ENCODE data around the gene MAPKBP1.

MAPKBP1 gene

DNA sequence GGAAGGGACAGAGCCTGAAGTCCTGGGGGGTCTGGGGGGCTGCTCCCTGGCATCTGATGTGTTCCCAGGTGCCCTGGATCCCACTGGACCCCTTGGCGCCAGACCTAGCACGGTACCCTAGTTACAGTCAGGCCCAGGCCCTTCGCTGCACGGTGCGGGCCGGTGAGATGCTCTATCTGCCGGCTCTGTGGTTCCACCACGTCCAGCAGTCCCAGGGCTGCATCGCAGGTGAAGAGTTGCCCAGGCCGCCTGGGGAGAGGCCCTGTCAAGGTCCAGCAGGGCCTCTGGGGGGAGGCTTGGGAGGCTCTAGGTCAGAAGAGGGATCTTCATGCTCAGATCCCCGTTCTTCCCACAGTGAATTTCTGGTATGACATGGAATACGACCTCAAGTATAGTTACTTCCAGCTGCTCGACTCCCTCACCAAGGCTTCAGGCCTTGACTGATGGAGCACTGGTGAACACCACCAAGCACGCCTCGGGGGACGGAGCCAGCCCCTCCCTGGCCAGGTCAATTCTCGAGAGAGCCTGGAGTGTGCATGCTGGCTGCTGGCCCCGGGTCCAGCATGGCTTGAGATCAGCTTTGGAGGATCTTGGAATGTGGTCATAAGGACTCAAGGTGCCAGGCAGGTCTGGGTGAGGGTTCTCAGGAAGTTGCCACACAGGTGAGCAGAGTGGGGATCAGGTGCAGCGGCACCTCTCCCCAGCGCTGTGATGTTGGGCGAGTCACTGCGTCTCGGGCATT lies 62.6 kb downstream of the MAPKBP1 start:
- no peak overlapping the region for H3K27ac Mint-ChIP-seq
- no peak overlapping the region for H3K4me3 Mint-ChIP-seq
- peaks cover 6% of the 10 kb centered on the region for H3K36me3 Mint-ChIP-seq (ENCODE audit: low read depth)
- DNase-seq (no peak), ATAC-seq (no peak)
- no peaks in the 10 kb centered on the region for H3K9me3 Mint-ChIP-seq
- peaks cover 20% of the 10 kb centered on the region for H3K4me1 Mint-ChIP-seq
- no peaks in the 10 kb centered on the region for H3K27me3 Mint-ChIP-seq

DNA sequence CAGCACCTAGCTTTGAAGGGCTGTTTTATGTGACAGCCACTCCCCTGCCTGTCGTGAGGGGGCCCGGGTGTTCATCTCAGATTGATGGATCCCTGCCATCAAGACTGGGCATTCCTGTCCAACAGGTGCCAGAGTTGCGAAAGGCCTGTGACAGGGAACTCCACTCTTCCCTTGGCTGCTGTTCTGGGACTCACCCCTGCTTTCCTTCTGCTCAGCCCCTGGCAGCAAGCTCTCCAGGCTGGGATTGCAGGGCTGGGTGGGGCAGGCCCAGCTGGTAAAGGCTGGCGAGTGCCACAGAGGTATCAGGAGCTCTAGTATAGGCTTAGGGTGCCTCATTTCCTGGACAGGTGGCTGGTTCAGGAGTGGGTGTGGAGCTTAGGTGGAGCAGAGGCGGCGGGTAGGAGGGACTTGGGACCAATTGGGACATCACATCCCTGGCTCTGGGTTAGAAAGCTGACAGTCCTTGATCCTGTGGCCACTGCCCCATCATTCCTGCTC lies 64.2 kb downstream of the MAPKBP1 start, which contains the start of gene PLA2G4B:
Gene PLA2G4B, plus strand, starts transcription at position 448 of the 498 bp plus-strand sequence. CDS start 67 bp downstream, outside the sequence.
- DNase-seq, result no peak
- H3K27ac Mint-ChIP-seq, result no peak within 1 kb of the TSS
- H3K27me3 Mint-ChIP-seq, result no peaks in the 10 kb centered on the region
- H3K4me1 Mint-ChIP-seq, result peaks cover 7% of the 10 kb centered on the region
- no peaks in the 10 kb centered on the region for H3K9me3 Mint-ChIP-seq
- ATAC-seq, result no peak
- no peak within 1 kb of the TSS for H3K4me3 Mint-ChIP-seq
- H3K36me3 Mint-ChIP-seq (ENCODE audit: low read depth), result peaks cover 3% of the 10 kb centered on the region

DNA sequence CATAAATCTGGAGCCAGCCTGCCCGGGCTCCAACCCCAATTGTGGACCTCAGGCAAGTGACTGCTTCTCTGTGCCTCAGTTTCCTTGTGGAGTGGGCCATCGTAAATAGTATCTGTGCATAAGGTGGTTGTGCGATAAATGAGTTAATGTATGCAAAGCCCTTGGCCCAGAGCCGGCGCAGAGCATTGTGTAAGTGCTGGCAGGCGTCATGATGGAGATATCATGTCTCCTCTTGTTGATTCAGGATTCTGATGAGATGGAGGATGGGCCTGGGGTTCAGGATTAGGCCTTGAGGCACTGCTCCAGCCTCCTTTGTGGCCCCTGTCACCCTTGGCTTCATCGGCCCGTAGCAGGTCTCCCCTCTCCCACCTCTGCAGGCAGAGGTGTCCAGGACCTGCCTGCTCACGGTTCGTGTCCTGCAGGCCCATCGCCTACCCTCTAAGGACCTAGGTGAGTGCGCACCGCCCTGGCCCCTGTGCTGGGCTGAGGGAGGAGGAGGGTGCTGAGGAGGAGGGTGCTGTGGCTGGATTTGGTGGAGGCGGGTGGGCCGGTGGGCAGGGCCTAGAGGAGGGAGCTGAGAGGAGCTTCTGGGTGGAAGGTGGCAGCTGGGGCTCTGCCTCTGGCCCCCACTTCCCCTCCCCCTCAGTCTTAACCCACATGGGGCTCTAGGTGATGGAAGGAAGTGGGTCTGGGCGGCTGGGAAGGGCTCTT lies 65.7 kb downstream of the MAPKBP1 start:
- H3K9me3 Mint-ChIP-seq, result no peaks in the 10 kb centered on the region
- no peak for DNase-seq
- H3K4me1 Mint-ChIP-seq, result no peaks in the 10 kb centered on the region
- ATAC-seq, result no peak
- no peak overlapping the region for H3K4me3 Mint-ChIP-seq
- H3K27ac Mint-ChIP-seq, result no peak overlapping the region
- H3K36me3 Mint-ChIP-seq (ENCODE audit: low read depth), result peaks cover 3% of the 10 kb centered on the region
- no peaks in the 10 kb centered on the region for H3K27me3 Mint-ChIP-seq

GRCh38 chr15:41840673-41841072 lies 66.4 kb downstream of the MAPKBP1 start:
- H3K9me3 Mint-ChIP-seq, result no peaks in the 10 kb centered on the region
- ATAC-seq (no peak), DNase-seq (no peak)
- H3K4me1 Mint-ChIP-seq, result no peaks in the 10 kb centered on the region
- no peak overlapping the region for H3K27ac Mint-ChIP-seq
- H3K27me3 Mint-ChIP-seq, result no peaks in the 10 kb centered on the region
- peaks cover 3% of the 10 kb centered on the region for H3K36me3 Mint-ChIP-seq (ENCODE audit: low read depth)
- H3K4me3 Mint-ChIP-seq, result no peak overlapping the region

DNA sequence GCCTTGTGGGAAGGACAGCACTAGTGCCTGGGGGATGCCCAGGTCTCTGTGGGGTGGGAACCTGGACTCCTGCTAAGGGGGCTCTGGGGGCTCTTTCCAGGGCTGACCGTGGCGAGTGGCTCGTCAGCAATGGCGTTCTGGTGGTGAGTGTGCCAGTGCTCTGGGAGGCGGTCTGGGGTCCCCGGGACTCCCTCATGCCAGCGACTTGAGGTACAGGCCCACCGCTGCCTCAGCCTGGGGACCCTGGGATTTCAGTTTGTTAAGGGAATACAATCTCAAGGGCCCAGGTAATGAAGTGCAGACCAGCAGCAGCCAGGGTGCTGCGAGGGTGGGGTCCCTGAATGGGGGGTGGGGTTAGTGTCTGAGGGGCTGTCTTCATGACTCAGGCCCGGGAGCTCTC lies 66.8 kb downstream of the MAPKBP1 start:
- Mint-ChIP-seq H3K4me1 (no peaks in the 10 kb centered on the region), H3K27me3 (no peaks in the 10 kb centered on the region), H3K9me3 (no peaks in the 10 kb centered on the region), H3K27ac (no peak overlapping the region), H3K36me3 (ENCODE audit: low read depth) (peaks cover 3% of the 10 kb centered on the region), H3K4me3 (no peak overlapping the region)
- DNase-seq (no peak), ATAC-seq (no peak)

DNA sequence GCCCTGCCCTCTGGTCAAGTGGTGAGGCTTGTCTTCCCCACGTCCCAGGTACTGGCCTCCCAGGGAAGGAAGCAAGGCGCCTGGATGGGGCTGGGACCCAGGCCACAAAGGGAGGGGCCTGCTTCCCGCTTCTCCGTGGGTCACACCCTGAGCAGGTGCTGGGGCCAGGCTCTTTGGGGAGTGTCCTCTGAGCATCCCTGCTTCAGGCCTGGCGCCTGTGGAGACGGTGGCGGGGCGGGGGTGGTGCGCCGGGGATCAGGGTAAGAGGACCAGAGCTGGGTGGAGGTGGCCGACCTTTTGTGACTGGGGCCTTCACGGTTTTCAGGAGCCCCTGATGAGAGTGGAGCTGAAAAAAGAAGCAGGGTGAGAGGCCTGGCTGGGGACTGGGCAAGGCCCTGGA lies 67.9 kb downstream of the MAPKBP1 start:
- H3K9me3 Mint-ChIP-seq, result no peaks in the 10 kb centered on the region
- H3K27ac Mint-ChIP-seq, result no peak overlapping the region
- H3K4me1 Mint-ChIP-seq, result no peaks in the 10 kb centered on the region
- H3K4me3 Mint-ChIP-seq, result no peak overlapping the region
- no peak for DNase-seq
- ATAC-seq, result no peak
- H3K27me3 Mint-ChIP-seq, result no peaks in the 10 kb centered on the region
- peaks cover 2% of the 10 kb centered on the region for H3K36me3 Mint-ChIP-seq (ENCODE audit: low read depth)

DNA sequence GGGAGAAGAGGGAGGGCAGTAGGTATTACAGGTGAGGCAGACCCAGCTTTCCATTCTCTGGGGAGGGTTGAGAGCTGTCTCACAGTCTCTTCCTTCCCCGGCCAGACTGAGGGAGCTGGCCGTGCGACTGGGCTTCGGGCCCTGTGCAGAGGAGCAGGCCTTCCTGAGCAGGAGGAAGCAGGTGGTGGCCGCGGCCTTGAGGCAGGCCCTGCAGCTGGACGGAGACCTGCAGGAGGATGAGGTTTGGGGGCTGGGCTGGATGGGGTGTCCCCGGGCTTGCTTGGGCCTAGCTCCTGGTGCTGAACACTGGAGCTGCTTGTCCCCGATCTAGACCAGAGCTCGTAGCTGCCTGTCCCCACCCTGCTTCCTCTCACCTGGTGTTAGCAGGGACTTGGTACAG lies 69.3 kb downstream of the MAPKBP1 start:
- Mint-ChIP-seq H3K4me1 (peaks cover 2% of the 10 kb centered on the region), H3K27me3 (no peaks in the 10 kb centered on the region), H3K4me3 (no peak overlapping the region), H3K36me3 (ENCODE audit: low read depth) (peaks cover 2% of the 10 kb centered on the region), H3K9me3 (no peaks in the 10 kb centered on the region), H3K27ac (no peak overlapping the region)
- no peak for ATAC-seq
- no peak for DNase-seq

- no peak overlapping the region for H3K4me3 Mint-ChIP-seq
- H3K4me1 Mint-ChIP-seq, result peaks cover 2% of the 10 kb centered on the region
Observed at GRCh38 chr15:41844814-41845213, 70.5 kb downstream of the MAPKBP1 start.

GRCh38 chr15:41847206-41847605 lies 72.9 kb downstream of the MAPKBP1 start:
- H3K36me3 Mint-ChIP-seq (ENCODE audit: low read depth), result peaks cover 2% of the 10 kb centered on the region

More at GRCh38 chr15:41844814-41845213, 70.5 kb downstream of the MAPKBP1 start:
- Mint-ChIP-seq H3K36me3 (ENCODE audit: low read depth) (peaks cover 2% of the 10 kb centered on the region), H3K27me3 (no peaks in the 10 kb centered on the region), H3K9me3 (no peaks in the 10 kb centered on the region), H3K27ac (no peak overlapping the region)
- DNase-seq (no peak), ATAC-seq (no peak)

GRCh38 chr15:41847981-41848380 lies 73.7 kb downstream of the MAPKBP1 start:
- H3K9me3 Mint-ChIP-seq, result no peaks in the 10 kb centered on the region
- no peak for DNase-seq
- no peak overlapping the region for H3K27ac Mint-ChIP-seq
- peaks cover 2% of the 10 kb centered on the region for H3K36me3 Mint-ChIP-seq (ENCODE audit: low read depth)
- H3K27me3 Mint-ChIP-seq, result no peaks in the 10 kb centered on the region
- H3K4me1 Mint-ChIP-seq, result peaks cover 2% of the 10 kb centered on the region
- no peak overlapping the region for H3K4me3 Mint-ChIP-seq
- ATAC-seq, result no peak

More at GRCh38 chr15:41847206-41847605, 72.9 kb downstream of the MAPKBP1 start:
- DNase-seq (no peak), ATAC-seq (no peak)
- Mint-ChIP-seq H3K27me3 (no peaks in the 10 kb centered on the region), H3K4me1 (peaks cover 2% of the 10 kb centered on the region), H3K4me3 (no peak overlapping the region), H3K27ac (no peak overlapping the region), H3K9me3 (no peaks in the 10 kb centered on the region)

- no peaks in the 10 kb centered on the region for H3K27me3 Mint-ChIP-seq
- peak; percentile 52 for ATAC-seq
- peaks cover 2% of the 10 kb centered on the region for H3K4me1 Mint-ChIP-seq
- DNase-seq, result peak; percentile 49
- peaks cover 2% of the 10 kb centered on the region for H3K36me3 Mint-ChIP-seq (ENCODE audit: low read depth)
- no peaks in the 10 kb centered on the region for H3K9me3 Mint-ChIP-seq
- no peak overlapping the region for H3K4me3 Mint-ChIP-seq
- no peak overlapping the region for H3K27ac Mint-ChIP-seq
Observed at GRCh38 chr15:41848631-41849030, 74.3 kb downstream of the MAPKBP1 start.

- DNase-seq (no peak), ATAC-seq (no peak)
- peaks cover 2% of the 10 kb centered on the region for H3K4me1 Mint-ChIP-seq
- no peaks in the 10 kb centered on the region for H3K27me3 Mint-ChIP-seq
- no peak overlapping the region for H3K27ac Mint-ChIP-seq
- no peaks in the 10 kb centered on the region for H3K9me3 Mint-ChIP-seq
- no peak overlapping the region for H3K4me3 Mint-ChIP-seq
- H3K36me3 Mint-ChIP-seq (ENCODE audit: low read depth), result peaks cover 2% of the 10 kb centered on the region
Observed at GRCh38 chr15:41849204-41849603, 74.9 kb downstream of the MAPKBP1 start.

GRCh38 chr15:41849861-41850260 lies 75.6 kb downstream of the MAPKBP1 start:
- ATAC-seq (no peak), DNase-seq (no peak)
- Mint-ChIP-seq H3K9me3 (no peaks in the 10 kb centered on the region), H3K36me3 (ENCODE audit: low read depth) (peaks cover 2% of the 10 kb centered on the region), H3K4me3 (no peak overlapping the region), H3K4me1 (peaks cover 2% of the 10 kb centered on the region), H3K27ac (no peak overlapping the region), H3K27me3 (no peaks in the 10 kb centered on the region)

- Mint-ChIP-seq H3K4me1 (peaks cover 2% of the 10 kb centered on the region), H3K27me3 (no peaks in the 10 kb centered on the region), H3K27ac (no peak overlapping the region), H3K9me3 (no peaks in the 10 kb centered on the region), H3K4me3 (no peak overlapping the region), H3K36me3 (ENCODE audit: low read depth) (peaks cover 2% of the 10 kb centered on the region)
- ATAC-seq, result no peak
- DNase-seq, result no peak
Observed at GRCh38 chr15:41850482-41851166, 76.3 kb downstream of the MAPKBP1 start.

- Mint-ChIP-seq H3K4me1 (peaks cover 2% of the 10 kb centered on the region), H3K36me3 (ENCODE audit: low read depth) (peaks cover 2% of the 10 kb centered on the region), H3K27me3 (no peaks in the 10 kb centered on the region), H3K27ac (no peak overlapping the region), H3K9me3 (no peaks in the 10 kb centered on the region), H3K4me3 (no peak overlapping the region)
- ATAC-seq (no peak), DNase-seq (no peak)
Observed at GRCh38 chr15:41851167-41851523, 76.9 kb downstream of the MAPKBP1 start.

All from activated naive CD8-positive, alpha-beta T cell treated with anti-CD3 and anti-CD28 coated beads, Interleukin-2, amount 50 U/mL, for 24 hours (primary cell).